ENCODE results near the gene DNAJB11. TPM values are rescaled to one million over a fixed set of nuclear protein-coding genes. Genes with fewer than 3 reads are reported as not detected.

Gene DNAJB11
- total RNA-seq, 1 donor from 2014 or later = 84.3 TPM

DNA sequence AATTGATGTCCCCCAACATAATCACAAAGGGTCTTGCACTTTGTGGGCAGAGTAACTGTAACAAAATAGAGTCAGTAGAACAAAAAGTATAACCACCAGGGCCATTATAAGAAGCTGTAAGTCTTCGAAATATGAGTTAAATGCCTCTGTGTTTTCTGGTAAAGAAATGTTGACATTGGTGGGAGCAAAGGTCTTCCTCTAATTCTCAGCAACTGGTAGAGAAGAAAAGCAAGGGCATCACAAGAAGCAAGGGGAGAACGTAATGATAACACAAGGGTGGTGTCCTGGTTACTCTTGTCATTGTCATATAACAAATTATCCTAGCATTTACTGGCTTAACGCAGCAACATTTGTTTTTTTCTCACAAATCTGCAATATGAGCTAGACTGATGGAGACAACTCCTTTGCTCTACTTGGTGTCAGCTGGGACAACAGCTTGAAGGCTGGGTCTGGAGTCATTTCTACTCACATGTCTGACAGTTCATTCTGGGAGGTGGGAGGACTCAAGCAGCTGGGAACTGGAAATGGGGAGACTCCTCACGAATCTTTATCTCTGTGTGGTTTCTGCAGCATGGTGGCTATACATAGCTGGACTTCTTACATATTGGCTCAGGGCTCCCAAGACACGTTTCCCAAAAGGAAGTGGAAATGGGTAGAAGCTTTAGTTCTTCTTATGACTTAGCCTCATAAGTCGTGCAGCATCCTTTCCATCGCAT lies 20.2 kb downstream of the DNAJB11 start:
- Histone ChIP-seq H3K4me1 (ENCODE audit: insufficient read depth, low read length) (no peaks in the 10 kb centered on the region), H2AFZ (ENCODE audit: low read depth, low read length) (no peak overlapping the region), H3K9me3 (ENCODE audit: insufficient read depth, low read depth, low read length) (no peaks in the 10 kb centered on the region), H3K4me2 (ENCODE audit: low read length) (no peak overlapping the region), H3K27me3 (ENCODE audit: insufficient read depth, low read length) (no peaks in the 10 kb centered on the region), H3K79me2 (ENCODE audit: insufficient read depth, low read length) (no peaks in the 10 kb centered on the region), H4K20me1 (ENCODE audit: insufficient read depth, low read length) (no peaks in the 10 kb centered on the region), H3K27ac (ENCODE audit: low read depth, low read length) (no peak overlapping the region), H3K4me3 (ENCODE audit: insufficient read depth, low read depth, low read length) (no peak overlapping the region), H3K36me3 (ENCODE audit: insufficient read depth, low read length) (peaks cover under 1% of the 10 kb centered on the region), H3K9ac (ENCODE audit: low read length) (no peak overlapping the region)
- H3K27me3 Mint-ChIP-seq (ENCODE audit: low read depth, unreplicated experiment) = peaks cover 11% of the 10 kb centered on the region
- no peak overlapping the region for H3K4me3 Mint-ChIP-seq (ENCODE audit: unreplicated experiment)
- H3K36me3 Mint-ChIP-seq (ENCODE audit: low read depth, unreplicated experiment) = no peaks in the 10 kb centered on the region
- TF ChIP-seq, protein P1, sequence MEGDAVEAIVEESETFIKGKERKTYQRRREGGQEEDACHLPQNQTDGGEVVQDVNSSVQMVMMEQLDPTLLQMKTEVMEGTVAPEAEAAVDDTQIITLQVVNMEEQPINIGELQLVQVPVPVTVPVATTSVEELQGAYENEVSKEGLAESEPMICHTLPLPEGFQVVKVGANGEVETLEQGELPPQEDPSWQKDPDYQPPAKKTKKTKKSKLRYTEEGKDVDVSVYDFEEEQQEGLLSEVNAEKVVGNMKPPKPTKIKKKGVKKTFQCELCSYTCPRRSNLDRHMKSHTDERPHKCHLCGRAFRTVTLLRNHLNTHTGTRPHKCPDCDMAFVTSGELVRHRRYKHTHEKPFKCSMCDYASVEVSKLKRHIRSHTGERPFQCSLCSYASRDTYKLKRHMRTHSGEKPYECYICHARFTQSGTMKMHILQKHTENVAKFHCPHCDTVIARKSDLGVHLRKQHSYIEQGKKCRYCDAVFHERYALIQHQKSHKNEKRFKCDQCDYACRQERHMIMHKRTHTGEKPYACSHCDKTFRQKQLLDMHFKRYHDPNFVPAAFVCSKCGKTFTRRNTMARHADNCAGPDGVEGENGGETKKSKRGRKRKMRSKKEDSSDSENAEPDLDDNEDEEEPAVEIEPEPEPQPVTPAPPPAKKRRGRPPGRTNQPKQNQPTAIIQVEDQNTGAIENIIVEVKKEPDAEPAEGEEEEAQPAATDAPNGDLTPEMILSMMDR (IDR thresholded peaks at IDR 0.05; ENCODE audit: insufficient read depth, low read depth, low read length) = no peak
- TF ChIP-seq EZH2 (IDR thresholded peaks at IDR 0.05; ENCODE audit: insufficient read depth, low read length) = no peak
- H3K27ac Mint-ChIP-seq (ENCODE audit: unreplicated experiment) = no peak overlapping the region
- DNase-seq (ENCODE audit: low read depth) (no peak), FAIRE-seq (no peak)
- peaks cover 9% of the 10 kb centered on the region for H3K4me1 Mint-ChIP-seq (ENCODE audit: low read depth, unreplicated experiment)
- no peaks in the 10 kb centered on the region for H3K9me3 Mint-ChIP-seq (ENCODE audit: unreplicated experiment)

DNA sequence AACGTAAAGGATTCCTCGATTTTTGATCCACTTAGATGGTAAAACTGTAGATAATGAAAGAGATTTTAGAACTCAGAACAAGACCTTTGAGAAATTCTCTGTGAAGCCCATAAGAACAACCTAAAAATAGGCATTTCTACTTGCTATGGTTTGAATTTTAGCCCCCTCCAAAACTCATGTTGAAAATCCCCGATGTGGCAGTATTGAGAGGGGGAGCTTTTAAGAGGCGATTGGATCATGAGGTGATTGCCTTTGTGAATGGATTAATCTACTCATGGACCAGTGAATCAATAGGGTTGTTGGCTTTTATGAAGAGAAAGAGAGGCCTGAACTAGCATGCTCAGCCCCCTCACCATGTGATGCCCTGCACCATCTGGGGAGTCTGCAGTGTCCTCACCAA lies 22.2 kb downstream of the DNAJB11 start:
- Histone ChIP-seq H3K4me1 (ENCODE audit: insufficient read depth, low read length) (no peaks in the 10 kb centered on the region), H3K36me3 (ENCODE audit: insufficient read depth, low read length) (no peaks in the 10 kb centered on the region), H2AFZ (ENCODE audit: low read depth, low read length) (no peak overlapping the region), H3K4me3 (ENCODE audit: insufficient read depth, low read depth, low read length) (no peak overlapping the region), H3K27me3 (ENCODE audit: insufficient read depth, low read length) (no peaks in the 10 kb centered on the region), H4K20me1 (ENCODE audit: insufficient read depth, low read length) (no peaks in the 10 kb centered on the region), H3K4me2 (ENCODE audit: low read length) (no peak overlapping the region), H3K27ac (ENCODE audit: low read depth, low read length) (no peak overlapping the region), H3K79me2 (ENCODE audit: insufficient read depth, low read length) (no peaks in the 10 kb centered on the region), H3K9ac (ENCODE audit: low read length) (no peak overlapping the region), H3K9me3 (ENCODE audit: insufficient read depth, low read depth, low read length) (no peaks in the 10 kb centered on the region)
- Mint-ChIP-seq H3K27ac (ENCODE audit: unreplicated experiment) (no peak overlapping the region), H3K27me3 (ENCODE audit: low read depth, unreplicated experiment) (peaks cover 11% of the 10 kb centered on the region), H3K4me3 (ENCODE audit: unreplicated experiment) (no peak overlapping the region), H3K4me1 (ENCODE audit: low read depth, unreplicated experiment) (peaks cover 13% of the 10 kb centered on the region), H3K9me3 (ENCODE audit: unreplicated experiment) (no peaks in the 10 kb centered on the region), H3K36me3 (ENCODE audit: low read depth, unreplicated experiment) (no peaks in the 10 kb centered on the region)
- DNase-seq (ENCODE audit: low read depth) (no peak), FAIRE-seq (no peak)
- TF ChIP-seq, protein P1 (IDR thresholded peaks at IDR 0.05; ENCODE audit: insufficient read depth, low read depth, low read length) = no peak
- TF ChIP-seq EZH2 (IDR thresholded peaks at IDR 0.05; ENCODE audit: insufficient read depth, low read length) = no peak

DNA sequence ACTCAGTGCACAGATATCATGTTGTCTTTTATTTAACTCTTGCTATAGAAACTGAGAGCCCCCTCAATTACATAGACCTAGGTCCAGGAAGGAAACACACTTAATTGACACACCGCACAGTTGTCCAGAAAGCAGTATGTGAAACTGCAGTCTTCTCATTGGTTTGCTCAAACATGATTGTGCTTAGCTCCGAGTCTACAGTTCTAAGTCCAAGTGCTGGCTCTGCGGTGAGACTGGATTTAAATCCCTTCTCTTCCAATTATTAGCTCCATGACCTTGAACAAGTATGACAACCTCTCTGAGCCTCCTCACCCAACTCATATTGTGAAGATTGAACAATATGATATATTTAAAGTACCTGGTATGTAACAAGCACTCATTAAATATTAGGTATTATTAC lies 23.3 kb downstream of the DNAJB11 start:
- Histone ChIP-seq H3K9me3 (ENCODE audit: insufficient read depth, low read depth, low read length) (no peaks in the 10 kb centered on the region), H3K27me3 (ENCODE audit: insufficient read depth, low read length) (no peaks in the 10 kb centered on the region), H3K27ac (ENCODE audit: low read depth, low read length) (no peak overlapping the region), H2AFZ (ENCODE audit: low read depth, low read length) (no peak overlapping the region), H3K4me1 (ENCODE audit: insufficient read depth, low read length) (peaks cover 6% of the 10 kb centered on the region), H3K4me2 (ENCODE audit: low read length) (no peak overlapping the region), H3K4me3 (ENCODE audit: insufficient read depth, low read depth, low read length) (no peak overlapping the region), H4K20me1 (ENCODE audit: insufficient read depth, low read length) (no peaks in the 10 kb centered on the region), H3K9ac (ENCODE audit: low read length) (no peak overlapping the region), H3K36me3 (ENCODE audit: insufficient read depth, low read length) (no peaks in the 10 kb centered on the region), H3K79me2 (ENCODE audit: insufficient read depth, low read length) (no peaks in the 10 kb centered on the region)
- Mint-ChIP-seq H3K27me3 (ENCODE audit: low read depth, unreplicated experiment) (peaks cover 11% of the 10 kb centered on the region), H3K36me3 (ENCODE audit: low read depth, unreplicated experiment) (no peaks in the 10 kb centered on the region), H3K4me1 (ENCODE audit: low read depth, unreplicated experiment) (peaks cover 12% of the 10 kb centered on the region), H3K27ac (ENCODE audit: unreplicated experiment) (no peak overlapping the region), H3K4me3 (ENCODE audit: unreplicated experiment) (no peak overlapping the region), H3K9me3 (ENCODE audit: unreplicated experiment) (no peaks in the 10 kb centered on the region)
- no peak for FAIRE-seq
- no peak for DNase-seq (ENCODE audit: low read depth)
- TF ChIP-seq, protein P1 (IDR thresholded peaks at IDR 0.05; ENCODE audit: insufficient read depth, low read depth, low read length) = no peak
- no peak for TF ChIP-seq EZH2 (IDR thresholded peaks at IDR 0.05; ENCODE audit: insufficient read depth, low read length)

Measured in astrocyte (in vitro differentiated cells and primary cell).